ENCODE results near the gene NIN.

DNA sequence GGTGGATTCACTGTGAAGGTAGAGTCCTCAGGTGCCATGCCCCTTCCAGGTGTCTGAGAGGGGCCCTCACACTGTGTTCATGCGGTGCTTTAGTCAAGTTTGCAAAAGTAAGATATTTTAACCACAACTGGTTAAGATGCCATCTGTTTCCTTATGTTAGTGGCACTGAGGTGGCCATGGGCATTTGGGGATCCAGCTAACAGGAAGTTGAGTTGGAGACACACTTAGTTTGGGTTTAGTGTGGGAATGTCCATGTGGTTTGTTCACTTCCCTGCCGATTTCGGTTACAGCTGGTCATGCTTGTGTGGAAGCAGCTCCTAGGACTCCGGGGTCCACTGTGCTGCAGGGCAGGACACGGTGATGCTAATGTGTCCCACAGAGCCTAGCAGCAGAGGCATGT lies 23.6 kb upstream of the NIN start:
- TF ChIP-seq, protein P1, sequence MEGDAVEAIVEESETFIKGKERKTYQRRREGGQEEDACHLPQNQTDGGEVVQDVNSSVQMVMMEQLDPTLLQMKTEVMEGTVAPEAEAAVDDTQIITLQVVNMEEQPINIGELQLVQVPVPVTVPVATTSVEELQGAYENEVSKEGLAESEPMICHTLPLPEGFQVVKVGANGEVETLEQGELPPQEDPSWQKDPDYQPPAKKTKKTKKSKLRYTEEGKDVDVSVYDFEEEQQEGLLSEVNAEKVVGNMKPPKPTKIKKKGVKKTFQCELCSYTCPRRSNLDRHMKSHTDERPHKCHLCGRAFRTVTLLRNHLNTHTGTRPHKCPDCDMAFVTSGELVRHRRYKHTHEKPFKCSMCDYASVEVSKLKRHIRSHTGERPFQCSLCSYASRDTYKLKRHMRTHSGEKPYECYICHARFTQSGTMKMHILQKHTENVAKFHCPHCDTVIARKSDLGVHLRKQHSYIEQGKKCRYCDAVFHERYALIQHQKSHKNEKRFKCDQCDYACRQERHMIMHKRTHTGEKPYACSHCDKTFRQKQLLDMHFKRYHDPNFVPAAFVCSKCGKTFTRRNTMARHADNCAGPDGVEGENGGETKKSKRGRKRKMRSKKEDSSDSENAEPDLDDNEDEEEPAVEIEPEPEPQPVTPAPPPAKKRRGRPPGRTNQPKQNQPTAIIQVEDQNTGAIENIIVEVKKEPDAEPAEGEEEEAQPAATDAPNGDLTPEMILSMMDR (IDR thresholded peaks at IDR 0.05), result no peak
- TF ChIP-seq, protein P2, sequence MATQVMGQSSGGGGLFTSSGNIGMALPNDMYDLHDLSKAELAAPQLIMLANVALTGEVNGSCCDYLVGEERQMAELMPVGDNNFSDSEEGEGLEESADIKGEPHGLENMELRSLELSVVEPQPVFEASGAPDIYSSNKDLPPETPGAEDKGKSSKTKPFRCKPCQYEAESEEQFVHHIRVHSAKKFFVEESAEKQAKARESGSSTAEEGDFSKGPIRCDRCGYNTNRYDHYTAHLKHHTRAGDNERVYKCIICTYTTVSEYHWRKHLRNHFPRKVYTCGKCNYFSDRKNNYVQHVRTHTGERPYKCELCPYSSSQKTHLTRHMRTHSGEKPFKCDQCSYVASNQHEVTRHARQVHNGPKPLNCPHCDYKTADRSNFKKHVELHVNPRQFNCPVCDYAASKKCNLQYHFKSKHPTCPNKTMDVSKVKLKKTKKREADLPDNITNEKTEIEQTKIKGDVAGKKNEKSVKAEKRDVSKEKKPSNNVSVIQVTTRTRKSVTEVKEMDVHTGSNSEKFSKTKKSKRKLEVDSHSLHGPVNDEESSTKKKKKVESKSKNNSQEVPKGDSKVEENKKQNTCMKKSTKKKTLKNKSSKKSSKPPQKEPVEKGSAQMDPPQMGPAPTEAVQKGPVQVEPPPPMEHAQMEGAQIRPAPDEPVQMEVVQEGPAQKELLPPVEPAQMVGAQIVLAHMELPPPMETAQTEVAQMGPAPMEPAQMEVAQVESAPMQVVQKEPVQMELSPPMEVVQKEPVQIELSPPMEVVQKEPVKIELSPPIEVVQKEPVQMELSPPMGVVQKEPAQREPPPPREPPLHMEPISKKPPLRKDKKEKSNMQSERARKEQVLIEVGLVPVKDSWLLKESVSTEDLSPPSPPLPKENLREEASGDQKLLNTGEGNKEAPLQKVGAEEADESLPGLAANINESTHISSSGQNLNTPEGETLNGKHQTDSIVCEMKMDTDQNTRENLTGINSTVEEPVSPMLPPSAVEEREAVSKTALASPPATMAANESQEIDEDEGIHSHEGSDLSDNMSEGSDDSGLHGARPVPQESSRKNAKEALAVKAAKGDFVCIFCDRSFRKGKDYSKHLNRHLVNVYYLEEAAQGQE (IDR thresholded peaks at IDR 0.05; ENCODE audit: insufficient read depth in 1 of 2, low read depth in 2 of 2, low read length in 1 of 2), result no peak
- no peak for TF ChIP-seq SIN3A (IDR thresholded peaks at IDR 0.05; ENCODE audit: borderline replicate concordance, insufficient read depth, low read depth, low read length)
- TF ChIP-seq TCF7L2 (IDR thresholded peaks at IDR 0.05; ENCODE audit: low read depth, low read length), result no peak
